Islet precursor cell (in vitro differentiated cells): ENCODE results near the gene GXYLT2.
A peak's percentile ranks its signal among the peaks of the same experiment; 100 is the strongest.

Source experiments
- DNase-seq: peaks from one replicate; pipeline ENCODE4 v3.0.0-alpha.2; 2018

Gene GXYLT2

GRCh38 chr3:72942427-72942826 lies 54.6 kb downstream of the GXYLT2 start:
- DNase-seq: no peak

GRCh38 chr3:72944696-72945095 lies 56.9 kb downstream of the GXYLT2 start:
- DNase-seq: peak; percentile 30

DNA sequence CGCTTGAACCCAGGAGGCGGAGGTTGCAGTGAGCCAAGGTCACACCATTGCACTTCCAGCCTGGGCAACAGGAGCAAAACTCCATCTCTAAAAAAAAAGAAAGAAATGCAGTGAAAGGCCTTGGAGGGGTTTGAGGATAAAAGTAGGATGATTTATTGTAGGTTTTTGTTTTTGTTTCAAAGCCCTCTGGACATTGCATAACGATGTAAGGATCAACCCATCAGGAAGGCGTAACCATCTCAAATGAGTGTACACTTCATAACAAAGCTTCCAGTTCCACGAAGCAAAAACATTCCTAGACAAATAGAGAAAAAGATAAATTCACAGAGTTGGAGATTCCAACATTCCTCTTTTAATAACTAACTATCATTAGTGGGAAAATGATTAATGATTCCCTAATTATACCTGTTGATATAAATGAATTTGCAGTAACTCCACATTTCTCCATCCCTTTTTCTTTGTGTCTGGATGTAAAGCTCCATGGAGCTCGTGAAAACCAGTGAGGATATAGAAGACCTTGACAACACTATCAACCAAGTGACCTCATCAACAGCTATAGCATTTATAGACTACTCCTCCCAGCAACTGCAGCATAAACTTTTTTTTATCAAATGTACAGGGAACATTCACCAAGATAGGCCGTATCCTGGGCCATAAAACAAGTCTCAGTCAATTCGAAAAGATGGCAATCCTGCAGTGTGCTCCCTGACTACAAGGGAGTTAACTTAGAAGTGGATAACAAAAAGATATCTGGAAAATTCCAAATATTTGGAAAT lies 60.1 kb downstream of the GXYLT2 start:
- peak; percentile 20 for DNase-seq

- DNase-seq: peak; percentile 32
These were observed 61.2 kb downstream of the GXYLT2 start for GRCh38 chr3:72949016-72949415.

DNA sequence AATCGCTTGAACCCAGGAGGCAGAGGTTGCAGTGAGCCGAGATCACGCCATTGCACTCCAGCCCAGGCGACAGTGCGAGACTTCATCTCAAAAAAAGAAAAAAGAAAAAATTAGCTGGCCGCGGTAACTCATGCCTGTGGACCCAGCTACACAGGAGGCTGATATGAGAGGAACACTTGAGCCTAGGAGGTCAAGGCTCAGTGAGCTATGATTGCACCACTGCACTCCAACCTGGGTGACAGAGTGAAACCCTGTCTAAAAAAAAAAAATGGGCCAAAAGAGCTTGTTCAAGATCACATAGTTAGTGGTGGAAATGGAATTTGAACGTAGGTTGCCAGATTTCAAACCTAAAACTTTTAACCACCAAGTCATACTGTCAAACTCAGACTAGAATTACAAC lies 62.5 kb downstream of the GXYLT2 start:
- peak; percentile 11 for DNase-seq

- DNase-seq: peak; percentile 48
These were observed 63.0 kb downstream of the GXYLT2 start for GRCh38 chr3:72950801-72951200.

- peak; percentile 45 for DNase-seq
These were observed 63.4 kb downstream of the GXYLT2 start for GRCh38 chr3:72951259-72951722.

DNA sequence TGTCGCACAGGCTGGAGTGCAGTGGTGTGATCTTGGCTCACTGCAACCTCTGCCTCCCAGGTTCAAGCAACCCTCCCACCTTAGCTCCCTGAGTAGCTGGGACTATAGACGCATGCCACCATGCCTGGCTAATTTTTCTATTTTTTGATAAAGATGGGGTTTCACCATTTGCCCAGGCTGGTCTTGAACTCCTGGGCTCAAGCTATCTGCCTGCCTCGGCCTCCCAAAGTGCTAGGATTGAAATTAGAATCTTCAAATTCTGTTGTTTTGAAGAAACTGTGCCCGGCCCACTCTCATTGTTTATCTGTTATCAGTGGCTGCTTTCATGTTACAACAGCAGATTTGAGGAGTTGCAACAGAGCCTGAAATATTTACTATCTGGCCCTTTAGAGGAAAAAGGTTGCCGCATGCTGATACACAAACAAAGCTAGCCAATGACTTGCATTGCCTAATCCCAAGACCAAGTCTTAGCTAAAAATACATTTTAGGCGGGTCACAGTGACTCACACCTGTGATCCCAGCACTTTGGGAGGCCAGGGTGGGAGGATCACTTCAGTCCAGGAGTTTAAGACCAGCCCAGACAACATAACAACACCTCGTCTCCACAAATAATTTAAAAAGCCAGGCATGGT lies 65.6 kb downstream of the GXYLT2 start:
- DNase-seq: peak; percentile 60

GRCh38 chr3:72957297-72957696 lies 69.5 kb downstream of the GXYLT2 start:
- no peak for DNase-seq

GRCh38 chr3:72959336-72959735 lies 71.5 kb downstream of the GXYLT2 start:
- peak; percentile 52 for DNase-seq

DNA sequence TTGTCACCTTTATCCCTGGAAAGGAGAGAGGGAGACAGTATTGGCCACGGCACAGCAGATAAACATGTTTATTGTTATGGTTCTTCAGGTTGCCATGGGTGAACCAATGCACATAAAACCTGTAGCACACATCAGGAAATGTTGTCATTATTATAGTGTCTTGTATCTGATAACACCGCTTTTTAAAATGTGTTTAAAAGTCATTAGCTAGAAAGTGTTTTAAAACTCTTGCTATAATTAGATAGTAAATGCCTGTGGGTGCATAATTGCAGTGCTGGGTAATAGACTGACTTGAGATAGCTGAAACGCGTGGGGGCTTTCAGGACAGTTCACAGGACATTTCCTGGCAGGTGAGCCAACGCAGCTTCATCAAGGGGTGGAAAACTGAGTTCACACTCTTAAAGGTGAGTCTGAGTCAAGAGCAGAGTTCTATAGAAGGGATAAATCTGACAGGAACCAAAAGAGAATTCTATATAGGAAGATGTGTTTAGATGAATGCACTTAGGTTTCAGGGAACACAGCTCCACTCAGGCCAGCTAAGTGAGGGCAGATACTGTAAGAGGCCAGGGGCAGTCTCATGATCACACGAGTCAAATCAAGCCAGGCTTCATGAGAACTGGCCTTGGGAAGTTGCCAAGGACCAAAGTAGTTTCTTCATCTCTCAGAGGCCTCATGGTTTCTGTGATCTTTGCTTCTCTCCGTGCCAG lies 73.1 kb downstream of the GXYLT2 start:
- DNase-seq: peak; percentile 60

GRCh38 chr3:72961752-72962151 lies 73.9 kb downstream of the GXYLT2 start:
- no peak for DNase-seq

DNA sequence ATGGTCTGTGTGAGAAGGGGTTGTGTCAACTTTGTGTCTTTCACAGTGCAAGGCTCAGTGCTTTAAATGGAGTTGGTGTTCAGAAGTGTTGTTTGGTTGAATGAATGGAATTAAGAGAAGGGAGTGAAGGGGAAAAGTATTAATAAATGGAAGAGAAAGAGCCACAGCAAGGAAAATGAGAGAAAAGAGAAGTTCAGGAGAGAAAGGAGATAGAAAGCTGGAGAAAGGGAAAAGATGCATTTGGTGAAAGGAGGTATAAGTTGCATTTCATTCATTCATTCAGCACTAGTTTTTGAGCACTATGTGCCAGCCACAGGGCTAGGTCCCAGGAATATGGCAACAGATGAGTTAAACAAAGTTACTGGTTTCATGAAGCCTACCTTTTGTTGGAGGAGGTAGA lies 74.5 kb downstream of the GXYLT2 start:
- DNase-seq: no peak

- DNase-seq: no peak
These were observed 76.8 kb downstream of the GXYLT2 start for GRCh38 chr3:72964633-72965032.

GRCh38 chr3:72968266-72968664 lies 80.4 kb downstream of the GXYLT2 start:
- no peak for DNase-seq

GRCh38 chr3:72969766-72970165 lies 81.9 kb downstream of the GXYLT2 start:
- no peak for DNase-seq

- DNase-seq: no peak
These were observed 83.1 kb downstream of the GXYLT2 start for GRCh38 chr3:72970942-72971341.

- DNase-seq: no peak
These were observed 84.8 kb downstream of the GXYLT2 start for GRCh38 chr3:72972706-72973030.

GRCh38 chr3:72973031-72973723 lies 85.3 kb downstream of the GXYLT2 start:
- peak; percentile 85 for DNase-seq

DNA sequence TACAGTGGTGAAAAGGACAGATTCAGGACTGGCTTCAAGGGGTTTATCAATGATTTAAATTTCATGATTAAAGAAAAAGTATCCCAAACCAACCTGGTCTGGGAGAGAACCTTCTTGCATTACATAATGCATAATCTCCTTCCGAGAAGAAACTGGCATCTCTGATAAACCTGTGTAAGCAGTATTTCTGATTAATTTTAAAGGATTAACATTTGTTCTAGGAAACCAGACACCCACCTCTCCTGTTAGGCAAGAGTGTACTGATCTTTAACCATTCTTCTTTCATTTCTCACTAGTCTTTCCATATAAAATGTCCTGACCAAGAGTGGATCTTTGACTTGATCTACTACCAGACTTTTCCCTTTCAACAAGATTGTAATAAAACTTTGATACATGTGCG lies 85.9 kb downstream of the GXYLT2 start:
- no peak for DNase-seq

- no peak for DNase-seq
These were observed 87.1 kb downstream of the GXYLT2 start for GRCh38 chr3:72974956-72975355.

GRCh38 chr3:72976281-72976741 lies 88.5 kb downstream of the GXYLT2 start:
- DNase-seq: no peak
